NCI-H2029 (cell line): ENCODE data around the gene ANO7.

Experiments used
- DNase-seq: peaks from one replicate; lab custom pipeline; 2025; lab: John Stamatoyannopoulos, UW

The ANO7 gene

GRCh38 chr2:241273210-241274020 is 84.9 kb downstream of the ANO7 start:
- DNase-seq = no peak

- DNase-seq = no peak
These were observed 85.7 kb downstream of the ANO7 start for GRCh38 chr2:241274127-241274526.
